Measurements from ENCODE around the gene ANKRD10.

GRCh38 chr13:110863685-110864084 lies 51.2 kb downstream of the ANKRD10 start:
- TF ChIP-seq POLR2A (IDR thresholded peaks at IDR 0.05; ENCODE audit: low read depth), result no peak
- no peak for TF ChIP-seq CTCF (IDR thresholded peaks at IDR 0.05)
- no peak for TF ChIP-seq POLR2AphosphoS5 (IDR thresholded peaks at IDR 0.05)
- no peak for TF ChIP-seq EP300 (IDR thresholded peaks at IDR 0.05)
